Transverse colon (tissue), 3 donors: ENCODE data around the gene CBX2.

Experiments used
- CTCF ChIP-seq, 5 experiments: fragments of 200-600 bp in 3 of 5; fragments of 450-650 bp in 2 of 5; sonication (generic) in 3 of 5; IDR thresholded peaks; 1 replicate in 2 of 5; 2 replicates in 3 of 5; pipeline ENCODE4 v1.5.1; 2016 to 2017; ENCODE audit warnings: antibody characterized with exemption in 5 of 5, inconsistent platforms in 3 of 5, mild to moderate bottlenecking in 2 of 5, moderate library complexity in 1 of 5
- EP300 ChIP-seq: sonication (generic); formaldehyde crosslinking; IDR thresholded peaks from one replicate; pipeline ENCODE4 v1.6.1; 2017; ENCODE audit warnings: antibody characterized with exemption, low read depth
- POLR2A ChIP-seq: fragments of 450-650 bp; IDR thresholded peaks from one replicate; pipeline ENCODE4 v1.6.1; 2016; ENCODE audit warnings: antibody characterized with exemption, mild to moderate bottlenecking, moderate library complexity

GRCh38 chr17:79786930-79787643 is 9.1 kb downstream of the CBX2 start:
- TF ChIP-seq EP300 (no peak), CTCF (IDR thresholded peaks at IDR 0.05) (no peak), POLR2A (no peak)
